ENCODE measurements around the gene NKAIN1. TPM values are rescaled to one million over a fixed set of nuclear protein-coding genes. Genes with fewer than 3 reads are reported as not detected.

The NKAIN1 gene
- polyA plus RNA-seq, 4 donors, result 3.2 to 4.8 (median 4.1) TPM

Other genes with a start within 250 kb of the NKAIN1 start
- gene PUM1, start 174.2 kb downstream of the NKAIN1 start, polyA plus RNA-seq (ENCODE audit: insufficient read length in 4 of 4), result 100 to 1,000 TPM in 3 of 4 donors, 10 to 100 TPM in 1; 92.1 to 126 (median 115) TPM
- gene SNRNP40, start 56.9 kb upstream of the NKAIN1 start, polyA plus RNA-seq (ENCODE audit: insufficient read length in 4 of 4), result 10 to 100 TPM; 70.8 to 77.5 (median 72.9) TPM
- 10 to 100 TPM; 45.7 to 55.7 (median 48.6) TPM for gene ZCCHC17, start 57.1 kb upstream of the NKAIN1 start, polyA plus RNA-seq (ENCODE audit: insufficient read length in 4 of 4)
- 10 to 100 TPM; 56.7 to 91.7 (median 65.9) TPM for gene FABP3, start 133.2 kb upstream of the NKAIN1 start, polyA plus RNA-seq (ENCODE audit: insufficient read length in 4 of 4)
- 10 to 100 TPM; 38.4 to 57.1 (median 47.9) TPM for gene SERINC2, start 173.3 kb upstream of the NKAIN1 start, polyA plus RNA-seq (ENCODE audit: insufficient read length in 4 of 4)

Data from left renal cortex interstitium (tissue), 4 donors.